Stimulated activated CD8-positive, alpha-beta memory T cell treated with anti-CD3 and anti-CD28 coated beads, Interleukin-7, amount 100 ng/mL, for 24 hours (primary cell): ENCODE data around the gene ERN1.

Experiments
- DNase-seq: peaks from one replicate; pipeline ENCODE4 v3.0.0-alpha.2; 2020; ENCODE audit warnings: low read depth

The ERN1 gene

DNA sequence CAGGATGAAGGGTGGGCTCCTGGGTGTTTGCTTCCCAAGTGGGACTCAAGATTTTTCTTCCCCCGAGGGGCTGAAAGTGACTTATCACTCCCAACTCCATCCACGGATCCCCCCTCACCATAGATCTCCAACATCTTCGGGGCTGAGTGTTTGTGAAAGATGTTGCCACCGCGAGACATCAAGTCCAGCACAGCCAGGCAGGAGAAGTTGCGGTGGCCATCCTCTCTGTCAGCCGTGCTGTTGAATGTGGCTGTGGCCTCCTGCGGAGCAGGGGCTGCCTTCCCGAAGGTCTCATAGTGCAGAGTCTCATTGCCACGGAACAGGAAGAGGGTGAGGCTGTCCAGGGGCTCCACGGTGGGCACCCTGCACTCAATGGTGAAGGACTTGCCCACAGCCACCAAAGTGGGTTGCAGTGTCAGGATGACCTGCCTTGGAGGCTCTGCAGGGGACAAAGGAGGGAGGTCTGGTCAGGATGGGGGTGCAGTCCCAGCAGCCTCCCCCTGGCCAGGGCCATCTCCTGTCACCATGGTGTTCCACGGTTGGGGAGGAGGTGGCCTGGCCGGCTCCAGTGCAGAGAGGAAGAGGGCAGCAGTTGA lies 126.3 kb downstream of the ERN1 start:
- no peak for DNase-seq

DNA sequence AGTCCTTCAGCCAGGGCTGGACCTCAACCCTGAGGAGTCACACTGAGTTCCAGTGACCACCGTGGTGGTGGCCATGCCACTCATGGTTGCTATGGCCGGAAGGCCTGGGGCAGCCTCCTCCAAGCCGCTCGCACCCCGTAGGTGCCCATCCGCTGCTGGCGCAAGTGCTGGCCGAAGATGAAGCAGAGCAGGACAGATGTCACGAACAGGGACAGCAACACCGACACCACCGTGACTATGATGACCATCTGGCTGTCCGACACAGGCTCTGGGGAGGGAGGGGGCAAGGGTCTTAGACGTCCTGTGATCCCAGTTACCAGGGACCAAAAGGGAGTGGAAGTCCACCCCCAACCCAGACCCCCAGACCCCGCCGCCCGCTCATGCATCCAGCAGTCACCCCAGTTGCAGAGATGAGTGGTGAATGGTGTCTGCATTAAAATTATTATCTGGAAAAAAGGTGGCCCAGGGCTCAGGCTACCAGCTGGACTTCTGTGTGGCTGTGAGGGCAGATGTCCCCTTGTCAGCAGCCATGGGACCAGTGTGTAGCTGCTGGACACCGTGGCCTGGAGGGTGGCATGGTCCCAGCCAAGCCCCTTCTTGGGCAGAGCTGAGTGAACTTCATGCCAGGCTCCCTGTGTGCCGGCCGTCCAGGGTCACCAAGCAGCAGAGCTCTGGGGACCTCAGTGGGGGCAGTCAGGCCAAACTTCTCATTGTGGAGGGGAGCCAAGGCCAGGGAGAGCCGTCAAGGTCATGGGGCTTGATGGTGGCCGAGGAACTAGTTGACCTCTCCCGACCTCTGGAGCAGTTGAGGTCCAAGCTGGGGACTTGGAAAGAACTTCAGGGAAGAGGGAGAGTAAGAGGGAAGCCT lies 127.1 kb downstream of the ERN1 start:
- DNase-seq, result no peak

DNA sequence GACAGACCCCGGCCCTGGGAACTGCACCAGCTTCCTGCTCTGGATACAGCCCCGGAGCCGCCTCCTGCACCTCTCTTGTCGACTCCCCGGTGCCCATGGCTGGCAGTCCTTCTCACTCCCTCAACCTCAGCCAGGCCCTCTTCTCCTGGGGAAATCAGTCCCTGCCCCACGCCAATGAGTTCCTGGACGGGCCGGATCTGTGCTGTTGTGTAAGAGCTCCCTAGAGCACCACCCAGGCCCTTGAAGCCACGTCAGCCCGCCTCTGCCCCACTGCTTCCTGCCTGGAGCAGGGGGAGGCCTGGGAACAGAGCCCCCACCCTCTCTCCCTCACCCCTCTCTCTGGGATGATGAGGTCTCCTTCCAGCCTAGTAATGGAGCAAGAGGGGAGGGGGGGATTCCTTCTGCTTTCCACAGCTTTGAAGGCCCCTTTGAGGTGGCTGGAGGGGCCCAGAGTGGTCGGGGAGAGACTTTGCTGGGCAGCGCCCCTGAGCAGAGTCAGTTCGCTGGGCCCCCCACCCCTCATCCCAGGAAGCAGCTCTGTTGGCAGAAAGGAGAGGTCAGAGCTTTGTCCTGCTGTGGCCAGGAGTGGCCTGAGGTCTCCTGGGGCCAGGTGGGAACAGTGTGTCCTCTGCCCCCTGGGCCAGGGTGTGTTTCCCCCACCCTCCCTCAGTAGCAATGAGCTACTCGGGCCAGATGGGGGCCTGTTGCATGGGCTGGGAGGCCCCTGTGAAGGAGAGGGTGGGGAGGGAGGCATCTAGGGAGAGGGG lies 128.0 kb downstream of the ERN1 start:
- no peak for DNase-seq

DNA sequence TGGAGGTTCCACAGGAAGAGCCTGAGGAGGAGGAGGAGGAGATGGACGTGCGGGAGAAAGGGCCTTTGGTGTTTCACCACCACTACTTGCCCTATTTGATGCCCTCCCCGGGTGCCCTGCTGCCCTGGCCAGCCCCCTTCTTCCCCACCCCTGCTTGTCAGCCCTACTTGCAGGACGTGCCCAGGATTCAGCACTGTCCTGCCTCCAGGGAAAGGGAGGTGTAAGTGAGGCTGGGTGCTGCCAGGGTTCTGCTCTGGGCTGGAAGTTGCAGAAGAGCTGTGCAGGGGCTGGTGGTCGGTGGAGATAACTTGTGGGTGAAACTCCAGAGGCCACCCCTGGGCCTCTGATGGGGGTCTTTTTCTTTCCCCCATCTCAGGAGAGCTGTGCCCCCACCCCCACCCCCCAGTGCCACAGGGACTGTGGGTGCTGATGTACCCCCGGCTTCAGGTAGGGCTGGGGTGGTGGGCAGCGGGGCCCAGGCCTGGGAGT lies 128.8 kb downstream of the ERN1 start:
- DNase-seq, result no peak

DNA sequence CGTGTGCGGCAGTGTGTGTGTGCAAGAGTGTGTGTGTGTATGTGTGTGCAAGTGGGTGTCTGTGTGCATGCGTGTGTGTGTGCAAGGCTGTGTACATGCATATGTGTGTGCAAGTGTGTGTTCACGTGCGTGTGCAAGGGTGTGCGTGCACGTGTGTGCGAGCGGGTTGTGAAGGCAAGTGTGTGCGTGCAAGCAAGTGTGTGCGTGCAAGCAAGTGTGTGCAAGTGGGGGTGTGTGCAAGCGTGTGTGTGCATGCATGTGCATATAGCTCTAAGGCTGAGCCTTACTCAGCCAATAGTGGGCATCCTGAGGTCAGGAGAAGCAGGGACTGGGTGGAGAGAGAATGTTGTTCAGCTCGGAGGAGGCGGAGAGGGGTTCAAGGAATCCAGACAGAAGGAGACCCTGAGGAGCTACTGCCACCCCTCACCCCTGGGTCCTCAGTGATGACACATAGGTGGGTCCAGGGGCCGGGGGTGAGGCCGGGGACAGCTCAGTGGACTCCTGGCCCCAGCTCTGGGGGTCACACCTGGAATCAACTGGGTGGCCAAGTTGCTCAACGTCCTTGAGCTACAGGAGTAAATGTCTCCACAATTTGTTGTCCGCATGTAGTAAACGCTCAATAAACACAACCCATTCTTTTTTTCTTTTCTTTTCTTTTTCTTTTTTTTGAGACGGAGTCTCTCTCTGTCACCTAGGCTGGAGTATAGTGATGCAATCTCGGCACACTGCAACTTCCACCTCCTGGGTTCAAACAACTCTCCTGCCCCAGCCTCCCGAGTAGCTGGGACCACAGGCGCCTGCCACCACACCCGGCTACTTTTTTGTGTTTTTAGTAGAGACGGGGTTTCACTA lies 130.0 kb downstream of the ERN1 start:
- DNase-seq, result no peak

DNA sequence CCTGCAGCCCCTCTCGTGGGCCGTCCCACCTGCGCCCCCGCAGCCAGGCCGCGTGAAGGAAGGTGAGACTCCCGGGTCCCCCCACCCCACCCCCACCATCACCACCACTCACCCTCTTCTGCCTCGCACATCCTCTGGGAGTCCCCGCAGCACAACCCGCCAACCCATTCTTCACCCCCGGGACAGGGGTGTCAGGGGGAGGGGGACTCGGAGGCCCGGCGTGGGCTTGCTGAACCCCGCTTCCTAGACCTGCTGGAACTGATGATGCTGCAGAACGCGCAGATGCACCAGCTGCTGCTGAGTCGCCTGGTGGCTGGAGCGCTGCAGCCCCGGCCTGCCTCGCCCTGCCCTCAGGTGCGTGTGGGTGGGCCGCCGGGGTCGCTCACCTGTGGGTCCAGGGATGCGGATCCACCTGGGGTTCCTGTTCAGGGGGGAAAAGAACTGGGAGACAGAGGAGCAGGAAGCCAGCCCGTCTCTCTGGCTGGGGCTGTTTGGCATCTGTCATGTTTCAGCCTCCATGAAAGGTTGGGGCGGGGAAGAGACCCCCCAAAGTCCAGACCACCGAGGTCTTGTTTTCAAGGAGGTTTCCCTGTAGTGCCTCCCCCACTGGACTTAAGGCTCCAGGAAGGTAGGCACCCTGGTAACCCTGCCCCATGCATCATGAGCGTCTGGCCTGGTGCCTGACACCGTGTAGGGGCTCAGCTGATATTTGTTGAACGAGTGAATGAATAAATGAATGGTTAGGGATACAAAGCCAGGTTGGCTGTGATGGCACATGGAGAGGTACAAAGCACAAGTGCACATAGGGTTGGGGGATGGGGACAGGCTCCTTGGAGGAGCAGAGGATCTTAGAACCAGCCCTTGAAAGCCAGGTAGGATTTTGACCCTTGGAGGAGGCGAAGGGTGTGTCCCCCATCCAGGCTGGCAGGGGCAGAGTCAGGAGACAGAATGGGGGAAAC lies 130.9 kb downstream of the ERN1 start:
- no peak for DNase-seq

DNA sequence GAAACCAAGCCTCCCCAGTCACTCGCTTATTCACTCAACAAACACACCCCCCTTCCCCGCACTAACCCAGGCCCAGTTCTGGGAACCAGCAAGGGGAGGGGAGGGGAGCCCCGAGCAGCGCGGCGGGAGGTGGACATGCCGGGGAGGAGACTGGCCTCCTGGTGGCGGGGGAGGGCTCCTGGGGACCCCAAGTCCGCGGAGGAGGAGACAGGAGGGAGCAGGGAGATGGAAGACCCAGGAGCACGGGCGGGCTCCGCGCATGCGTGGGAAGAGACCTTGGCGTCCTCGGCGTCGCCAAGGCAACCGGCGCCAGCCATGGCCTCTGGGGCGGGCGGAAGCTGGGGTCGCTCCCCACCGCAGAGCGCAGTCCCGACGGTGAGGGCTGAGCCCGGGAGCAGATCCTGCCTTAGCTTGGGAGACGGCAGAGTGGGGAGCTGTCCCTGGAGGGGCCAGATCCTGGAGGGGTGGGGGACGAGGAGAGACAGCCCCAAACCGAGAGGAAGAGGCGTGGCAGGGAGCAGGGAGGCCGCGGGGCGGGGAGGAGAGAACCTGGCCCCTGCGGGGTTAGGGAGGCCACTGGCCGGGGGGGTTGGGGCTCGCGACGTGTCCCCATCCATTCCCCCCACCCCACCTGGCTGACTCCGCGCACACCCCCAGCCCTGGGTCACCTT lies 131.8 kb downstream of the ERN1 start, which contains the start of gene PRR29:
TSS of gene PRR29 (plus strand) at position 302 of the 671 bp plus-strand sequence. CDS start at position 316, 14 bp downstream.
- peak; percentile 53 for DNase-seq

DNA sequence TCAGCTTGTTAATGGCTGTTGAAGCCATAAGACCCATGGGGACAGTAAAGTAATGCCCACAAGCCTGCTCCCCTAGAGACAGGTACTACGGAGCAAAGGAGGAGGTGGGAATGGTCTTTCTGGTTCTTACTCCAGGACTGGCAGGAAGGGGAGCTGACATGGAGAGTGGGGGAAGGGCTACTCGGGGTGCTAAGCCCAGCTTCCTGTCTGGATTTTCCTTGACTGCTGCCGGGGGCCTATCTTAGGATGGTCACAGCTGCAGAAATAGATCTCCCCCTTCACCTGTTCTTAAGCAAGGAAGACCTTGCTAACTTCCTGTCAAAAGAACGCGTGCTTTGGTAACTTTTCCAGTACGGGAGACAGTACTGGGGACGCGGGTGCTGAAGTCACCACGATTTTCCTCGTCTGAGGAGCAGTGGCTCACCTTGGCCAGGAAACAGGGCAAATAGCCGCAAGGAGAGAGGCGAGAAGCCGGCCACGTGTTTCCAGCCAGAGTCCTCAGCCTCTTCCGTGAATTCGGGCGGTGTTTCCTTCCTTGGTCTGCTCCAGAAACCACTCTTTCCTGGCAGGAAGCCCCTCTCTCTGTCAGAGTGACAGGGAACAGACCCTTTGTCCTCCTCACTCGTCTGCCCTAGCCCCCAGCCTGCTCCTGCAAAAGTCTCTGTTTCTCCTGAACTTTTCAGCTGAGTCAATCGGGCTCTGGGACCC lies 132.4 kb downstream of the ERN1 start:
- no peak for DNase-seq

DNA sequence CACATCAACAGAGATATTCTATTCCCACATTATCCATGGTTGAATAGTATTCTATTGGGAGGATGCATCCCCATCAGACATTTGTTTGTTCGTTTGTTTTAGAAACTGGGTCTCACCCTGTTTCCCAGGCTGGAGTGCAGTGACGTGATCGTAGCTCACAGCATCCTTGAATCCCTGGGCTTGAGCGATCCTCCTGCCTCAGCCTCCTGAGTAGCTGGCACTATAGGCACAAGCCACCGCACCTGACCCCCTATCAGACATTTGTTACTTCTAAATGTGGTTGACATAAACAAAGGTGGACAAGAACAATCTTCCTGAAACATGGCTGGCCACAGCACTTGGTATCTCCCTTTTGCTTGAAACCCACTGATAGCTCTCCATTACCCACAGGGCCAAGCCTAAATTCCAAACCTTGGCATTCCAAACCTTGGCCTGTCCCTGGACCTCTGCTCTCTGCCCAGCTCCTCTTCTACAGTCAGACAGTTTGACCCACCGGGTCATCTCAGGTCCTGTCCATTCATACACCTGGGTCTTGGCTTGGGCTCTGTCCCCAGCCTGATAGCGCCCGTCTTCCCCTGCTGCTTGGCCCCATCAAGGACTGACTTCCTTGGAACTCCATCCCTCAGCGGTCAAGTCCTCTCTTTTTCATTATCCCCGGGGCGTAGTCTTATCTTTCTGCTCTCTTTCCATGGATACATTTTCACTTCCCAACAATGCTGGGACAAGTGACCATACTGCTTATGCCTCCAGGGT lies 133.3 kb downstream of the ERN1 start:
- no peak for DNase-seq

DNA sequence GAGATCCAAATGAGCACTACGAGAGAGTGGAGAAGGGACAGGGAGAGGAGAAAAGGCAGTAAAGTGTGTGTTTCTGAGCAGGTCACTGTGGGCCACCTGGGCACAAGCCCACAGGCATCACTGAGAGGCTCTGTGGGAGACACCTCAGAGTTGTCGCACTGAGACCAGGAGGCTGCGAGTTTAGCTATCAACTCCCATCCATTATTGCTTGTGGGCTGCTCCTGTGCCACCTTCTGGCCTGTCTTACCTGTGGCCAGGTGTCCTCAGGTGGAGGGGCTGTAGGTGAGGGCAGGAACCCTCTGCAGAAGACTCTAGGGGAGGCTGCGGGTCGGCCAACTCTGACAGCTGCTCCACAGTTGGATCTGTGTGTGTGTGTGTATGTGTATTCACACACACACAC lies 134.3 kb downstream of the ERN1 start:
- no peak for DNase-seq

DNA sequence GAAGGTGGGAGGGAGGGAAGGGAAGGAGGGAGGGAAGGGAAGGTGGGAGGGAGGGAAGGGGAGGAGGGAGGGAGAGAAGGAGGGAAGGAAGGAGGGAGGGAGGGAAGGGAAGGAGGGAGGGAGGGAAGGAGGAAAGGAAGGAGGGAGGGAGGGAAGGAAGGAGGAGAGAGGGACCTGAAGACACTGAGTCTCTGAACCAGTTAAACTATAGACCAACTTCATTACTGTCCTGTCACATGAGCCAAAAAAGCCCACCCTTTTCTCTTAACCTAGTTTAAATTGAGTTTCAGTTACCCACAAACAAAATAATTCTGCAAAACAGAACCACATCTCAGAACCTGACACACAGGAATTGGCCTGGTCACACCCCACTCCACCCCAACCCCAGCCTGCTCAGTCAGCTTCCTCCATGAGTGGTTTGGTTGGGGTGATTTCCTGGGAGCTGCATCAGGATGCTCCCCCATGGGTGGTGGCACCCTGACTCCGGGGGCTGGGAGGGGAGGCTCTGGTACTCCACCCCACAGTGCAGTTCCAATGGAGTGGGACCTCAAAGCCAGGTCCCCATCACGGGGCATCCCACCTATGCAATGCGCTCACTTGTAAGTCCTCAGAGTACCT lies 136.5 kb downstream of the ERN1 start:
- no peak for DNase-seq

DNA sequence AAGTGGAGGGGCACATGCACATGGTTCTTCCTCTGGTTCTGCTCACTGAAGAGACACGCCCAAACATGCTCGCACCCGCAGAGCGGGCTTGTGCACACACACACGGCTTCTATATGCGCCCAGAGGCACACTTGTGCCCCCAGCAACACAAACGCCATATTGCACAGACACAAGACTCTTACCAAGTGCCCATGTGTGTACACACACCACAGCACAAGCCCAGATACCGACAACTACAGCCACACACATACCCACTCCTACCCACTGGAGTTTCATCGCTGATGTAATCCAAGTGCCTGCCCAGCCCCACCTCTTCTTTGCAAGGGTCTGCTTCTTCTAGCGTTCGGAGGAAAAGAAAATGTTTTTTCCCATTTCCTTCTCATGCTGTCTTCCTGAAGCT lies 138.3 kb downstream of the ERN1 start:
- DNase-seq, result no peak

DNA sequence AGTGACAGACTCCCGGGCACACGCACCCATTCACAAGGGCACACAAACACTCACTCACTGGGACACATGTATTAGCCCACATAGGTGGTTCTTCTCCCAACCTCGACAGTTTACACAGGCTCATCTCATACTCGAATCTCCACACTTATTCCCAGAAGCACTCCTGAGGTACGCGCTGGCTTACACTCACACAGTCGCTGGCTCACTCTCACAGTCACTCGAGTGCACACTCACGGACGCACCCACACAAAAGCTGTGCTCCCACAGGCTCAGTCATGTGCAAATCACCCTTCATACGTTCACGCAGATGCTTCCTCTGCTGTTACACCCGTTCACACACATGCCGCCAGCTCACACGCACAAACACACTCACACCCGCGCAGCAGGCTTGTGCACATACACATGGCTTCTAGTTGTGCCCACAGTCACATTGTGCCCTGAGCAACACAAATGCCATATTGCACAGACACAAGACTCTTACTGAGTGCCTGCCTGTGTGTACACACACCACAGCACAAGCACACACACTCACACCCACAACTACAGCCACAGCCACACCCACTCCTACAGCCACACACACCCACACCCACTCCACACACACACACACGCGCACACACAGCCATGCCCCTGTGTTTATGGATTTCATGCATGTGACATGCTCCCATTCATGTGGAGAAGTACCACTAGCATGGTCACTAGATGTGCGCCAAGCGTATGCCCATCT lies 140.2 kb downstream of the ERN1 start:
- DNase-seq, result no peak
